ENCODE measurements around the gene GPC4.

- TF ChIP-seq POLR2AphosphoS5 (IDR thresholded peaks at IDR 0.05; ENCODE audit: low read depth, low read length) (no peak), CTCF (IDR thresholded peaks at IDR 0.05) (no peak), REST (IDR thresholded peaks at IDR 0.05; ENCODE audit: insufficient read depth in 1 of 2, low read depth in 2 of 2, low read length in 1 of 2) (no peak), TCF7L2 (IDR thresholded peaks at IDR 0.05; ENCODE audit: low read depth, low read length) (no peak), SIN3A (IDR thresholded peaks at IDR 0.05; ENCODE audit: borderline replicate concordance, insufficient read depth, low read depth, low read length) (no peak)
Measured at GRCh38 chrX:133337250-133337649, 78.0 kb downstream of the GPC4 start.
